Stimulated activated CD4-positive, alpha-beta T cell treated with anti-CD3 and anti-CD28 coated beads, Interleukin-12 subunit alpha, Interleukin-12 subunit beta, amount 100 ng/mL, for 48 hours (primary cell): ENCODE data around the gene METTL25.

Source experiments
- DNase-seq, 3 donors: peaks; one replicate each; pipeline ENCODE4 v3.0.0-alpha.2; 2020; ENCODE audit warnings: low read depth in 2 of 3, low spot score in 1 of 3

The METTL25 gene

DNA sequence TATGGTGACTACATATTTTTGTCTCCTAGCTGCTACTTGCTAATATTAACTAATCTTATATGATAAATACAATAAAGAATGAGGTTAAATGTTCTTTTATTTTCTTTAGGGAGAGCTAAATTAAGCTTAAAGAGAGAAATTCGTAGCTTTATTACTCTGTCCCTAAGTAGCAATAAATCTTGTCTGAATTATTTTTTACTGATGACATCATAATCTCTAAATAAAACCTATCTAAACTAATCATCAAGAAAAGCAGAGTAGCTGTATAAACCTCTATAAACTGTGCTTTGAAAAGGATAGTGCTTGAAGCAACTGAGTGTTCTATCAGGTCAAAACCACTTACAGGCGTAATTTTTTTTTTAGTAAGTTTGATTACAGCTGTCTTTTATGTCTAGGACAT, 42.5 kb downstream of the METTL25 start:
- no peak for DNase-seq

DNA sequence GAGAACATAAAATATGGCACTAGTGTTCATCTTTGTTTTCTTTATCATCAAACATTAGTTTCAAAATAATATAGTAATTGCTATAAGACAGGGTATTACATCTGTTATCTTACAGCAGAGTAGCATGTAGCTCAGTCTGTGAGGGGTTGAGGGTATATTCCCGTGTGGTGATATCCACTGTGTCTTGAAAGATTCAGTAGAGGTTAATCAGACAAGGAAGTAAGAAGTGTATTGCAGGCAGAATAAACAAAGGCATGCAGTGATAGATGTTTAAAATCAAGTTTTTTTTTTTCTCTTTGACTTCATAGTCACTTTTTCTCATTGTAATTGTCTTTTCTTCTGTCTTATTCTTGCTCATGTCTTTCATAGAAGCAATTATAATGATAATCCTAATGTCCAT, 48.3 kb downstream of the METTL25 start:
- no peak for DNase-seq

DNA sequence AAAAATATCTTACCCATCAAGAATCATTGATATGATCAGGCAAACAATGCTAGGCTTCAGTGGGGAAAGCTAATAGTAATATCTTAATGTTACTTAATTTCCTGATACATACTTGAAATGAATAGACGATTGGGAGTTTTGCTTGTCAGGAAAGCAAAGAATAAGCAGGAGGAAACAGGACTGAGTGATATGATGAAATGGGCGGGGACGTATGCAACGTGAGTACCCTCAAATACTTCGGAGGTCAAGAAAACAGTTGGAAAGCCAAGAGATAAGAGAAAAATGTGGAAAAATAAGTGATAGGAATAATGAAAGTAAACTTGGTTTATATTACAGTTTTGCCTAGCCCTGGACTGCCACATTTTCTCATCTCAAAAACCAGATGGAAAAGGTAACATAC, 49.2 kb downstream of the METTL25 start:
- DNase-seq, result no peak

DNA sequence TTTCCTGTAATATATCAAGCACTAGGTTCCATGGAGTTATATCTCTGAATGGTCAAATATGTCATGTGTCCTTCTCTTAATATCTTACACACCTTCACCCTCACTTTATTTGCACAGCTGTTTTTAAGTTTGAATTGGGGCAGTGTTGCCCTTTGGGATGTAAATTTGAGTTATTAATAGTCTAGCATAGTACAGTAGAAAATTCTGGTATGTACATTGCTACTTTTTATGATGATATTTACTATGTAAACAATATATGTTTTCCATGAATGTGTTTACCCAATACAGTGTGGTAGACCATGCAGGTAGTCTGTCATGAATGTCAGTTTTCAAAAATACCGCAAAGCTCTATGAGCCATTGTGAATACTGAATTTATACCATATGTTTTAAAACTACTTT, 50.5 kb downstream of the METTL25 start:
- DNase-seq, result no peak

DNA sequence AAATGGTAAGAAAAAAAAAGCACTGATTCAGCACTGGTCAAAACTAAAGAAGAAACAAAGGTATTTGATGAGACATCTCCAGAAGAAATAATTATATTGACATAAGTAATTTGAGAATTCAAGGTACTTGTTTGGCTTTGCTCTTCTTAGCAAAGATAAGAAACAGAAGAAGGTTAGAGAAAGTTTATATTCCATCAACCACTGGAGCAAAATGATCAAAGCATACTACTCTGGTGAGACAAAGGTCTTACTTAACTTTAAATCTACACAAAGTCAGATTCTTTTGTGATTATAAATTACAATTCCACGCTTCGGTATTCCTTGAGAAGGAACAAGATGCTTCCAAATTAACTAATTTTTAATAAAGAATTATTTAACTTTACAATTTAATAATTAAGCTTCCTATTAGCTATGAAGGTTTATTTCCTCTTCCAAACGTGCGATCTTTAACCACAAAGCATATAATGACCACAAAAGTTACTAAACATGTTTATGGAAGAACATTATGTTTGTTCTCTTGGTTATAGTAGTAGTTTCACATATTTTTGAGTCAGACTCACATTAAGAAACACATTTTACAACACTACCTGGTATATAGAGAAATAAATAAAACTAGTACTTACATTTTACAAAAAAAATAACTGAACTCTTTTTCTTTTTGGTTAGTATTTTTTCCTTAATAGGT, 53.4 kb downstream of the METTL25 start:
- DNase-seq, result no peak

DNA sequence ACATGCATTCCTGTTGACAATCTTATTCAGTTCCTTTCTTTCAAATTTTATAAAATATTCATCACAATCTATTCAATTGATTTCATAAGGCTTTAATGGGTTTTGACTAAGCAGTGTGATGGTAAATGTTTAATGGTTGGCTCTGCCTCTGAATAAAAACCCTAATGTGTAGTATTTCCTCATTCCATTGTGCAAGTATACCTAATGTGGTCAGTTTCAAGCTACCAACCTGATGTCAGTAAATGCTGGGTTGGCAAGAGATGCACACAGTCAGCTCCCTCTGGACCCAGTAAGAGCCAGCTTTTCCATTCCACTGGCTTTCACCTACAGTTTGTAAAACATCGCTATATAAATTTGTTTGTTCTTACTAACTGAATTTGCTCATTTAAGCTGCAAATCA, 53.9 kb downstream of the METTL25 start:
- DNase-seq, result no peak

DNA sequence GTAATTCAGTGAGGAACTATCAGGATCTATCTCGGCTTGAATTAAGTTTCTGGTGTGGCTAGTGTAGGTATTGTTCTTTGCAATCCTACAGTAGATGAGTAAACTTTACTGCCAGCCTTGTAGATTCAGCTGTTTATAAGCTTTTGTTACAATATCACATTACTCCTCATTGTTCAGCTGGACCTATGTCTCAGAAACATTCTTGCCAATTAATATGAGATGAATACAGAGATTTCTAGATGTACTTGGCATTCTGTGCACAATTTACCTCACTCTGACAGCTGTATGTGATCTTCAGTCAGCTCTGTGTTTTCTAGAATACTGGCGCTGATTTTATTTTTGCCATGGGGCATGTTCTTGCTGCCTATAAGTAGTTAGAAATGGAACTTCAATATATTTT, 55.7 kb downstream of the METTL25 start:
- DNase-seq, result no peak

DNA sequence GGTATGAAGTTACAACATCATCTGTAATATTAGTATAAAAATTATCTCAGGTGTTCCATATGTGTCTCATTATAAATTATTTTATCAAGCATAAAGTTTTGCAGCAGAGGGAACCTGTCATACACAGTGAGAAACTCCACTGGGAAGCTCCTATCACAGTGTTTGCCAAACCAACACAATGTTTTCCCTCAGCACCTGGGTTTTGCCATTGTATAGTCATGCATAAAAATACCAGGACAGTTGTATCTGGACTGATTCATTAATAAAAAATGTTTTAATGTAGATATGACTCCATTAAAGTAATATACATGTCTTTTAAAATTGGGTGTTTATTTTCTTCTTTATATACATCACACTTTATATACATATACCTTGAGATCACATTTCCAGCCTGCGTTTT, 56.6 kb downstream of the METTL25 start:
- no peak for DNase-seq

DNA sequence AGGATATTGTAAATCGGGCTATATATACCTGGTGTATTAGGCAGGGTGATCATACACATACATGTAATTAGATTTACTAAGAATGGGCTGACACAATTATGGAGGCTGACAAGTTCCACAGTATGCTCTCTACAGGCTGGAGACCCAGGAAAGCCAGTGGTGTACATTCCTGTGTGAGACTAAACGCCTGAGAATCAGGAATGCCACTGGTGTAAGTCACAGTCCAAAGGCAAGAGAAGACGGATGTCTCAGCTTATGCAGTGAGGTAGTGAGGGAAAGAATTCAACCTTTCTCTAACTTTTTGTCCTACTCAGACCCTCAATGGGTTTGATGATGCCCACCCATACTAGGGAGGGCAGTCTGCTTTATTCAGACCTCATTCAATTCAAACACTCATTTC, 57.1 kb downstream of the METTL25 start:
- no peak for DNase-seq

DNA sequence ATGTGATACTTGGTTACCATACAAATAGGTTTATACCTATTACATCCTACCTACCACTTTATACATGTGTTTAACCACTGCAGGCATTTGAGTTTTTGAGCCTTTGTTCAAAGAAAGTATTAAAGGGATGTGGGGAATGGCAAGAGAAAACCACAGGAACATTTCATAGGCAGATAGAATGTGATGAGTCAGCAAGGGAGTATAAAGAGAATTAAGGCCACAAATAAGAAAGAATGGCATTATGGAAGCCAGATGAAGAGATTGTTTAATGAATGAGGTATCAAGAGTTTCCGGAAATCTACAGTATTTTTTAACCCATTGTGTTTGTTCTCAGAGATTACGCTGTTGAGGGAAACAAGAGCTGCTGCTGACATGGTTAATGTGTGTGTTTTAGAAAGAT, 66.9 kb downstream of the METTL25 start:
- DNase-seq, result no peak

DNA sequence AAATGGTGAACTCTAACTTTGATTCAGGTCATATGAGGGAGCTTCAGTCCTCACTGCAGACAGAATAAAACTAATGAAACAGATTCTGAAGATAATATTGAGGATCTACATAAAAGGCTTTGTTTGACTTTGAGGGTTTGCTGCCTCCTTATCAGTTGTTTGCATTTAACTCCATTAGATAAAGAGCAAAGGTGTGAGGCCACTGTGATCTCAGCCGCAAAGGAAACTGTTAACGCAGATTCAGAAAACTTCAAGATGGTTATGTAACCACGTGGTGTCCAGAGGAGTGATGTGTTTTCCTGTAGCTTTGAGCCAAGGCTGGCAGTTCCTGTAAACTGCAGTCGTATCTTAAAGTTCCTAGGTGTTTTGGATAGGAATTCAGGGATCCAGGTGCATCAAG, 67.8 kb downstream of the METTL25 start:
- no peak for DNase-seq

DNA sequence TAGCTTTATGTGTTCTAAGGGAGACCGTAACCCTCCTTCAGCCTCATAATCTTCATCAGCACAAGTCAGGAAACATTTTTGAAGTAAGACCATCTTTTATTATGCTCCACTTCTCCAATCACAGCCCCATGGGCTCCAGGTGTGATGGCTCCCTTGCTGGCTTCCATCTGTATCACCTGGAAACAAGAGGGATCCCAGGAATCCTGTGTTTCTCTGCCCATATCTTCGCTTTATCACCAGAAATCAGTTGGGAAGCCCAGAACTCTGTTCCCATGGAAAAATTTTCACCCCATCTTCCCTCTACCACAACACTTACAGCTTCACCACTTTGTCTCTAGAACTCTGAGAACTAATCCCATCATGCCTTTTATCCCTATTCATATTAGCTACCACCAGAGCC, 68.3 kb downstream of the METTL25 start:
- DNase-seq, result no peak

DNA sequence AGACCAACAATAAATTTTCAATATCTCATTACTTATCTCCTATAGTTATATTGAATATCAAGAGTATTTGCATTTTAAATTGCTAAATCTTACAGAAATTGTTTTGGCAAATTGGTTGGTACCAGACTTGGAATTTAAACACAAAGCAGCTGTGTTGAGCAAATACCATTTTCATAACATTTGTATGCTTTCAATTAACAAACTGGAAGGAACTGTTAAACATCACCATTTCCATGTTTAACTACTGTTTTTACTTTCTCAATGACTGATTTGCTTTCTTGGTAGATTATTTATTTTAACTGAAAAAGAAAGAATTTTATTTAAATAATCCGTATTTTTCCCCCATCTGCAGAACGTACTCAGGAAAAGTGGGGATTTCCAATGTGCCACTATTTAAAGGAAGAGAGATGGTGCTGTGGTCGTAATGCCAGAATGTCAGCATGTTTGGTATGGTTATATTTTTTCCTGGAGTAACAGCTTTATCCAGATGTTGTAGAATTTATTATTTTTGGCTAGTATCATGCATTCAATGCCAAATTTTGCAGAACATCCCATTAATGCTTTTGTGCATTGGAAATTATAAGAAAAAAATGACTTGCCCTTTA, 72.3 kb downstream of the METTL25 start:
- DNase-seq, result no peak

DNA sequence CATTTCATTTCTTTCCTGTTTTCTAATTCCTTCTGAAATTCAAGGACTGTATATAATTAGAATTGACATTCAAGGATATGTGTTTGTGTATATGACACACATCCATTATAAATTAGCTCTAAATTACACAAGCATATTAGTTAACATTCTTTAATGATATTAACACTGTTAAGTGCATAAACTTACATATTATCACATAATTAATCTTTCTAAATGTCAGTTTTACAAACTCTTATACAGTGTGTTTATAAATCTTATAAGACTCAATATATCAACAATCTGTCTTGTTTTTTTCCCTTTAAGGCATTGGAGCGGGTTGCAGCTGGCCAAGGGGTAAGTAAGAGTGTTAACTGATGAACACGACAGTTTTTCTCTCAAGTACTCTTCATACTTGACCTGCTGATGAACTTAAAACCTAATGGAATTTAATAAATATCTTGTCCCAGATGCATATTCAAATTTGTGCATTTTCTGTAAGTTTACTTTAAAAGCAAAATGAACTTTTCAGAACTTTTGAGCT, 76.1 kb downstream of the METTL25 start:
- no peak for DNase-seq

DNA sequence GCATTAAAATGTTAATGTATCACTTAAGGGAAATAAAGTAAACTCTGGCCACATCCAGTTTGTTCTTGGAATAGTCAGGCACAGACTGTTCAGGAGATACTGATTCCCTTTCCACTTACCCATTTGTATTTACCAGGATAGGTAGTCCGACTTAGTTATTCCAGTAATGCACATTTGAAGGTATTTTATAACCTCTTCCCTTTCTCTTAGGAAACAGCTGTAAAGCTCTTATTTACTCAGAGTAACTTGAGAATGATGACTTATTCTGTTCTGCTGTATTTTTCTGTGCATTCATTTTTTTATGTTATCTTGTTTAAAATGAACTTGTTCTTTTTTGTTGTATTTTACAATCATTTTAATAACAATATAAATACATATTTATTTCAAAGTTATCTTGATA, 78.0 kb downstream of the METTL25 start:
- DNase-seq, result no peak

DNA sequence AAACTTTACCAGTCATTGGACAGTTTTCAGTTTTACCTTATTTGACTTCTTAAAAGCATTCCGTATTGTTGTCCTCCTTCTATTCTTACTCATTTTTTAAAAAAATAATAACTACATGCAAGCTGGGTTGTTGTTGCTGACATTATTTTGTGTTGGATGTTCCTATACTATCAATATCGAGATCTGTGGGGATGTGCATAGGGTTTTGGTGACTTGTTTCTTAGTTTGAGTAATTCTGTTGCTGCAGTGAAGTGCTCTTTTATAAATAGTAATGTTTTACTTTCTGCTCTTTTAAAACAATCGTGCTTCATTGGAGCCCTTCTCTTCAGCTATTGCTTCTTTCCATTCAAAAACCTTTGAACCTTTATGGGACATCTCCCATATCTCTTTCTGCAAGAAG, 79.4 kb downstream of the METTL25 start:
- no peak for DNase-seq

DNA sequence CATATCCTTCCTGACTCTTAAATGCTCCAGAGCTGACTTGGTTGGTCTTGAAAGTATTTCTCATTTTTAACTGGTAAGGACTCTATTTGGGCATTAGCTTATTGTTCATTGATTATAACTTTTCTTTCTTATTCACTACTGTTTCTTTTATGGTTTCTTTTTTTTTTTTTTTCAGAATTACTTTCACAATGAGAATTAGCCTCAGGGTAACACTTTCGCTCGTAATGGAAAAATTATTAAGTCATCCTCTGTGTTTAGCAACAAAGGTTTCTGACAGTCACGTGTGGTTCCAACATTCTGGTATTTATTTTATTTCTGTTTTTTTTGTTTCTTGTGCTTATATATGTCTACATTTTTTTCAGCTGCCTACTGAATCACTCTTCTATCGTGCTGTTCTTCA, 80.0 kb downstream of the METTL25 start:
- DNase-seq, result no peak

DNA sequence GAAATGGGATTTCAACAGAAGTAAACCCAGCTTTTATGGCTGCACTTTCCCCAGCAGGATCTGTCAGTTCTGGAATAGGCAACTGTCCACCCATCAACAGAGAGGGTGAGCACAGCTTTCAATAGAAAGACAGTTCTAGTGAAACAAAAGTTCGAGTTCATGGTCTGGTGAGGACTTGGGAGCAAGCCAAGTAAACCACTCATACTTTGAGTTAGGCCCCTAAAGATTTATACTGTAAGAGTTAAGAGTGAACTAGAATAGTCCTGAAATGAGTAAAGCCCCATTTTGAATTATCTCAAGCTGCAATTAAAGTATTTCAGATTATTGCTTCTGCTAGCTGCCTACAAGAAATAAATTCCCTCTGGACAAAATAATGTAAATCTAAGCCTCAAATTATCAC, 82.6 kb downstream of the METTL25 start:
- DNase-seq, result no peak

DNA sequence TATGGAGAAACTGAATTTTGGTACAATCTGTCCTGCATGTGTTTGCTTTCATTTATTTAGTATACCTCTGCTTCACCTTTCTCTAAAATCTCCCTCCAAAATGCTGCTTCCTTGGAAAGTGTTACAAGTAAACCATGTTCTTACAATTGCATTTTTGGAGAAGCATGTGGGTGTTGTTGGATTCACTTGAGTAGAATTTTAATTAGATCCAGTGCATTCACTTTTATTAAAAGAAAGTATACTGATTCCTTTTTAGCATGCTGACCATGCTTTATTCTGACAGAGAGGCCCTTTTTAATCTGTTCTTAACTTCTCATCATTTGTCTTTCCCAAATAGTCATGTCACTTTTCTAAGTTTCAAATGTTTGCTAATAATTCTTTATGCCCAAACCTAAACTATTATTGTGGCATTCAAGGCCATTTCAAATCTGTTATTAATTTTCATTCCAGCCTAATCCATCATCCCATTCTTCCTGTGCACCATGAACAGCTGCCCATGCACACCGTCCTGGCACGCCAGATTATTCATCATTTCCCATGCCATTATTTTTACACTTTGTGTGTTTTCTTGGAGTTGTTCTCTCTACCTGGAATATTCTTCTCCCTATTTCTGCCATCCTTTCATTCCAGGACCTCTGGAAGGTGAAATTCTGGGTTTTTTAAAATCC, 90.7 kb downstream of the METTL25 start:
- DNase-seq, result no peak

DNA sequence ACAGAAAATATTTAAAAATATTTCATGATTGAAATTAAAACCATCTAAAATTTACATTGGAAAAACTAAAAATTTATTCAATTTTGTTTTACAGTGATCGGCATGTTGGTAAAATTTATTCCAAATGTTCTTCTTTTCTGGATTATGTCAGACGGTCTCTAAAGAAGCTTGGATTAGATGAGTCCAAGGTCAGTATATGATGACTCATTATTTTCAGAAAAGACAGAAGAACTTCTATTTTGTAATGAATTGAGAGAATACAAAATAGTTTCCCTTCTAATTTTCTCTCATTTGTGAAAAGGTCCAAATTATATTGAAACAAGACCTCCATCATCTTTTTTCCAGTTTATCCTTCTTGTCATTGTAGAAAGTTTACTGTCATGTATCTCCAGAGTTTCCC, 98.3 kb downstream of the METTL25 start:
- no peak for DNase-seq

DNA sequence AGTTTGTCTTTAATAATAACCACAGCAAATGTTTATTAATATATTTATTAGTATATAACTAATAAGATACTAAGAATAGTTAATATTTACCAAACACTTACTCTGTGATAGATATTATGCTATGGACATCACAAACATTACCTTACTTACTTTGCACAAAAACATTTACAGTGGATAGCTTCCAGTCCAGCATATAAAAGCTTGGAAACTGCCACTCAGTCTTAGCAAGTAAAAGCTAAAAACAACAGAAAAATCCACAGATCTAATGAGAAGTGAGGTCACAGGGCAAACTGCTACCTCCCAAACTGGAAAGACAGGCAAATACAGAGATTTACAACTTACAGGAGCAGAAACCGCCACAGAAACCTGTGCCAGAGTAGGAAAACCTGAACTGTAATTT, 99.8 kb downstream of the METTL25 start:
- DNase-seq, result no peak

DNA sequence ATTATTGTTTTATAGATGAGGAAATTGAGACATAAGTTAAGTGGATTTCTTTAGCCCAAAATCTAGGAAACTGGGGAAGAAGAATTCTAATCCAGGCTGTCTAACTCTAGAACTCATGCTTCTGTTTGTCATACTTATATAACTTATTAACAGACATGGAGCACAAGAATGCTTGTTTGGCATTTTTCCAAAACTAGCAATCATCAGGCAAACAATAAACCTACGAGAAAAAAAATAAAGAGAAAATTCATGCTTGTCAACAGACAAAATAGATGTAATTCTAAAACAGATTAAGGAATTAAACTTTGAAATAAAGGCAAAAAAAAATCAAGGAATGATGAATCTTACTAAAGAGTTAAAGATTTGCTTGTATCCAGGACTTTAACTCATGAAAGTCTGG, 103.1 kb downstream of the METTL25 start:
- DNase-seq, result no peak

DNA sequence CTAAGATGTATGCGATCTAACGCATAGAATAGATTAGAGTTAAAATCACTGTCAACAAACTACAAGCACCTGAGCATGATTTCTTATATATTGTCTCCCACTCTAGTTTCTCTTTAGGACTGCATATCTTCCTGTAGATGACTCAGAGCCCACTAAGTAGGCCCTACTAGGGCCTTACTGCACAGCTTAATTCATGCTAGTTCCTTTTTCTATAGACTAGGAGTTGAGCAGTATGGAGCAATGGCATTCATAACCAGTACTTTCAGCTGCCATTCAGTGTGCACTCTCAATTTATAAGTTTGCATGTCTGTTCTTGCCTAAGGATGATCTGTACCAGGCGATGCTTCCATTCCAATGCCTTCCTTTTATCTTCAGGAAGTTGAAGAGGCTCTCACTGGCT, 103.5 kb downstream of the METTL25 start:
- DNase-seq, result no peak
